PC-3 (cell line): ENCODE results near the gene PDHB. TPM values are rescaled to one million over a fixed set of nuclear protein-coding genes. Genes with fewer than 3 reads are reported as not detected.

Experiments
- ATAC-seq: fragments of 200-7000 bp; cut with Tn5 transposase; 2 replicates; pipeline ENCODE4 v1.9.1; 2020; ENCODE audit warnings: mild to moderate bottlenecking, moderate library complexity
- BruUV-seq: library from RNA; stranded (reverse); fragments of 400-500 nt; replicated peaks from 2 replicates; lab custom pipeline; 2021; lab: Mats Ljungman, UMichigan
- CTCF ChIA-PET: fragments of 300-600 bp; sonication (Branson Sonifier 250); formaldehyde crosslinking; loops from one replicate; lab custom pipeline; 2022; ENCODE audit warnings: antibody characterized with exemption; lab: Charles Lee
- POLR2A ChIA-PET: fragments of 300-600 bp; sonication (Branson Sonifier 250); formaldehyde crosslinking; loops from one replicate; lab custom pipeline; 2022; ENCODE audit warnings: antibody characterized with exemption; ENCODE audit not compliant: unreplicated experiment; lab: Charles Lee
- DNase-seq: peaks from one replicate; pipeline ENCODE4 v3.0.0-alpha.2; 2015
- H2AFZ ChIP-seq: fragments of 300-600 bp; sonication (generic); 2 replicates; pipeline ENCODE4 v1.6.0; 2016; ENCODE audit warnings: antibody characterized with exemption, low read length
- H3F3A ChIP-seq: fragments of 300-600 bp; sonication (generic); one replicate; pipeline ENCODE4 v1.6.0; 2017; ENCODE audit warnings: antibody characterized with exemption, low read length, control low read depth, mild to moderate bottlenecking; ENCODE audit not compliant: unreplicated experiment
- H3K27ac ChIP-seq: fragments of 300-600 bp; sonication (generic); 2 replicates; pipeline ENCODE4 v1.5.1; 2016; ENCODE audit warnings: mild to moderate bottlenecking, low read length
- H3K27me3 ChIP-seq: fragments of 300-600 bp; sonication (generic); 2 replicates; pipeline ENCODE4 v1.6.1; 2016; ENCODE audit warnings: low read length, mixed read lengths
- H3K36me3 ChIP-seq: fragments of 300-600 bp; sonication (generic); 2 replicates; pipeline ENCODE4 v1.6.1; 2016; ENCODE audit warnings: low read depth, mixed run types, low read length, mixed read lengths
- H3K4me1 ChIP-seq: fragments of 300-600 bp; sonication (generic); 2 replicates; pipeline ENCODE4 v1.5.1; 2016; ENCODE audit warnings: low read length; ENCODE audit not compliant: insufficient read depth
- H3K4me2 ChIP-seq: fragments of 300-600 bp; sonication (generic); 2 replicates; pipeline ENCODE4 v1.6.0; 2016; ENCODE audit warnings: low read length
- H3K4me3 ChIP-seq: fragments of 300-600 bp; sonication (generic); 2 replicates; pipeline ENCODE4 v1.5.1; 2016; ENCODE audit warnings: mild to moderate bottlenecking, low read length, mixed read lengths
- H3K79me2 ChIP-seq: fragments of 300-600 bp; sonication (generic); 2 replicates; pipeline ENCODE4 v1.6.1; 2017; ENCODE audit warnings: low read length, mixed read lengths
- H3K9ac ChIP-seq: fragments of 300-600 bp; sonication (generic); 2 replicates; pipeline ENCODE4 v1.6.0; 2016; ENCODE audit warnings: mild to moderate bottlenecking, low read length
- H3K9me2 ChIP-seq: fragments of 300-600 bp; sonication (generic); replicated peaks from 2 replicates; pipeline ENCODE4 v1.6.1; 2016; ENCODE audit warnings: mixed run types, low read length, mixed read lengths
- H3K9me3 ChIP-seq: fragments of 300-600 bp; sonication (generic); 2 replicates; pipeline ENCODE4 v1.6.1; 2016; ENCODE audit warnings: low read length, mixed read lengths
- H4K20me1 ChIP-seq: fragments of 300-600 bp; sonication (generic); 2 replicates; pipeline ENCODE4 v1.6.1; 2016; ENCODE audit warnings: low read length, mixed read lengths
- CTCF ChIP-seq: fragments of 300-600 bp; sonication (generic); conservative IDR thresholded peaks from 2 replicates; pipeline ENCODE4 v1.5.1; 2017; ENCODE audit warnings: antibody characterized with exemption, low read depth, mild to moderate bottlenecking, low read length
- EZH2 ChIP-seq: fragments of 300-600 bp; sonication (generic); IDR thresholded peaks from one replicate; pipeline ENCODE4 v1.6.1; 2017; ENCODE audit warnings: antibody characterized with exemption, mild to moderate bottlenecking, low read length; ENCODE audit not compliant: unreplicated experiment
- EZH2phosphoT487 ChIP-seq: fragments of 300-600 bp; sonication (generic); IDR thresholded peaks from 2 replicates; pipeline ENCODE4 v1.6.1; 2018; ENCODE audit warnings: mild to moderate bottlenecking, antibody characterized with exemption, low read length, borderline replicate concordance
- intact Hi-C: fragments of 100-400 bp; cut with micrococcal nuclease; formaldehyde crosslinking; loops from 2 replicates; pipeline ENCODE4 v1.9.0; 2023
- total RNA-seq: library from RNA; depleted of rRNA; stranded (reverse); fragments of >200 nt; gene quantifications from 2 replicates; pipeline ENCODE4 v1.2.3, GENCODE V29; 2014

PDHB gene
- total RNA-seq, 1 experiment from 2014 or later, result 103 TPM

- H3K4me1 ChIP-seq, result peaks cover 9% of the 10 kb centered on the region
- ChIA-PET CTCF (no interaction called here), POLR2A (no interaction called here)
- no peak for DNase-seq
- H3K9me3 ChIP-seq, result no peaks in the 10 kb centered on the region
- no peak overlapping the region for H3K9ac ChIP-seq
- H3K79me2 ChIP-seq, result peaks cover 18% of the 10 kb centered on the region
- no peak overlapping the region for H3K27ac ChIP-seq
- BruUV-seq, result no TSS peak
- no peak overlapping the region for H2AFZ ChIP-seq
- H3K4me2 ChIP-seq, result no peak overlapping the region
- H3F3A ChIP-seq, result no peaks in the 10 kb centered on the region
- peaks cover 60% of the 10 kb centered on the region for H3K36me3 ChIP-seq
- no peak overlapping the region for H3K4me3 ChIP-seq
- TF ChIP-seq EZH2 (no peak), EZH2phosphoT487 (no peak), CTCF (no peak)
- no peaks in the 10 kb centered on the region for H3K27me3 ChIP-seq
- H4K20me1 ChIP-seq, result no peaks in the 10 kb centered on the region; the same call in 1 of the 2 replicates
- intact Hi-C loops, result no loop called here
- ATAC-seq, result no peak
- no peaks in the 10 kb centered on the region for H3K9me2 ChIP-seq
These were observed 5.8 kb downstream of the PDHB start for GRCh38 chr3:58427661-58428361.

GRCh38 chr3:58425782-58426181, 7.8 kb downstream of the PDHB start:
- no TSS peak for BruUV-seq
- Histone ChIP-seq H3K4me2 (no peak overlapping the region), H3K9me3 (no peaks in the 10 kb centered on the region), H4K20me1 (no peaks in the 10 kb centered on the region), H3K27me3 (no peaks in the 10 kb centered on the region), H2AFZ (no peak overlapping the region), H3F3A (no peaks in the 10 kb centered on the region), H3K79me2 (no peaks in the 10 kb centered on the region), H3K36me3 (peaks cover 47% of the 10 kb centered on the region), H3K4me3 (no peak overlapping the region), H3K27ac (no peak overlapping the region), H3K9ac (no peak overlapping the region), H3K4me1 (peaks cover 3% of the 10 kb centered on the region), H3K9me2 (no peaks in the 10 kb centered on the region)
- ChIA-PET CTCF (no interaction called here), POLR2A (interaction anchor here (0.7 kb wide), 1 partner anchor 9 kb away, joined by 4 read pairs; no protein-coding TSS in a partner anchor)
- TF ChIP-seq EZH2 (no peak), CTCF (no peak), EZH2phosphoT487 (no peak)
- intact Hi-C loops, result no loop called here
- DNase-seq, result no peak
- ATAC-seq, result no peak

GRCh38 chr3:58424613-58425012, 9.0 kb downstream of the PDHB start:
- H3K36me3 ChIP-seq, result peaks cover 36% of the 10 kb centered on the region

More at GRCh38 chr3:58424613-58425012, 9.0 kb downstream of the PDHB start:
- H3K27me3 ChIP-seq, result no peaks in the 10 kb centered on the region
- no peak overlapping the region for H3K9ac ChIP-seq
- BruUV-seq, result no TSS peak
- ChIA-PET CTCF (no interaction called here), POLR2A (no interaction called here)
- ATAC-seq, result no peak
- H4K20me1 ChIP-seq, result no peaks in the 10 kb centered on the region
- H3K4me3 ChIP-seq, result no peak overlapping the region
- peaks cover 5% of the 10 kb centered on the region for H3F3A ChIP-seq
- no peaks in the 10 kb centered on the region for H3K9me2 ChIP-seq
- TF ChIP-seq EZH2 (no peak), EZH2phosphoT487 (no peak), CTCF (no peak)
- no peak overlapping the region for H2AFZ ChIP-seq
- H3K27ac ChIP-seq, result no peak overlapping the region
- H3K9me3 ChIP-seq, result no peaks in the 10 kb centered on the region
- H3K79me2 ChIP-seq, result no peaks in the 10 kb centered on the region
- no peak overlapping the region for H3K4me2 ChIP-seq
- intact Hi-C loops, result no loop called here
- DNase-seq, result no peak
- H3K4me1 ChIP-seq, result peaks cover 15% of the 10 kb centered on the region
